Mononuclear cell (primary cell): ENCODE results near the gene ASB10. TPM values are rescaled to one million over a fixed set of nuclear protein-coding genes. Genes with fewer than 3 reads are reported as not detected.

Source experiments
- H3K27me3 ChIP-seq: 2 replicates; pipeline ENCODE4 v1.6.0; 2011; ENCODE audit warnings: low read length, control low read depth; ENCODE audit not compliant: insufficient read depth
- H3K4me1 ChIP-seq: 2 replicates; pipeline ENCODE4 v1.5.1; 2011; ENCODE audit warnings: mild to moderate bottlenecking, low read length, control low read depth; ENCODE audit not compliant: insufficient read depth
- H3K4me3 ChIP-seq: 2 replicates; pipeline ENCODE4 v1.5.1; 2011; ENCODE audit warnings: mild to moderate bottlenecking, low read length, moderate library complexity
- H3K9me3 ChIP-seq: 2 replicates; pipeline ENCODE4 v1.5.1; 2011; ENCODE audit warnings: low read depth, mild to moderate bottlenecking, control low read depth, low read length
- total RNA-seq: library from RNA; depleted of rRNA; stranded (reverse); fragments of >200 nt; gene quantifications from one replicate; pipeline ENCODE4 v1.2.3, GENCODE V29; 2012

The ASB10 gene
- total RNA-seq, 1 donor = not detected

- H3K9me3 ChIP-seq = no peaks in the 10 kb centered on the region
- H3K4me1 ChIP-seq = peaks cover 21% of the 10 kb centered on the region
- H3K4me3 ChIP-seq = no peak overlapping the region
- H3K27me3 ChIP-seq = no peaks in the 10 kb centered on the region
These were observed 36.7 kb upstream of the ASB10 start for GRCh38 chr7:151223728-151224127.

GRCh38 chr7:151218170-151218569 is 31.1 kb upstream of the ASB10 start:
- Histone ChIP-seq H3K4me1 (no peaks in the 10 kb centered on the region), H3K27me3 (no peaks in the 10 kb centered on the region), H3K4me3 (no peak overlapping the region), H3K9me3 (no peaks in the 10 kb centered on the region)

- Histone ChIP-seq H3K27me3 (no peaks in the 10 kb centered on the region), H3K9me3 (no peaks in the 10 kb centered on the region), H3K4me1 (no peaks in the 10 kb centered on the region), H3K4me3 (no peak overlapping the region)
These were observed 28.3 kb upstream of the ASB10 start for GRCh38 chr7:151215396-151215795.

- Histone ChIP-seq H3K9me3 (no peaks in the 10 kb centered on the region), H3K4me1 (no peaks in the 10 kb centered on the region), H3K27me3 (no peaks in the 10 kb centered on the region), H3K4me3 (no peak overlapping the region)
These were observed 26.8 kb upstream of the ASB10 start for GRCh38 chr7:151213826-151214225.

DNA sequence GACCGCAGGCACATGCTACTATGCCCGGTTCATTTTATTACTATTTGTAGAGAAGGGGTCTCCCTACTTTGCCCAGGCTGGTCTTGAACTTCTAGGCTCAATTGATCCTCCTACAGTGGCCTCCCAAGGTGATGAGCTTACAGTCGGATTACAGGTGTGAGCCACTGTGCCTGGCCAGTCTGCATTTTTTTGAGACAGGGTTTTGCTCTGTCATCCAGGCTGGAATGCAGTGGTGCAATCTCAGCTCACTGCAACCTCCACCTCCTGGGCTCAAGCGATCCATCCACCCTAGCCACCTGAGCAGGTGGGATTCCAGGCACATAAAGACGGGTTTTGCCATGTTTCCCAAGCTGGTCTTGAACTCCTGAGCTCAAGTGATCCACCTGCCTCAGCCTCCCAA is 25.6 kb upstream of the ASB10 start:
- Histone ChIP-seq H3K4me1 (peaks cover 5% of the 10 kb centered on the region), H3K4me3 (no peak overlapping the region), H3K9me3 (no peaks in the 10 kb centered on the region), H3K27me3 (no peaks in the 10 kb centered on the region)

DNA sequence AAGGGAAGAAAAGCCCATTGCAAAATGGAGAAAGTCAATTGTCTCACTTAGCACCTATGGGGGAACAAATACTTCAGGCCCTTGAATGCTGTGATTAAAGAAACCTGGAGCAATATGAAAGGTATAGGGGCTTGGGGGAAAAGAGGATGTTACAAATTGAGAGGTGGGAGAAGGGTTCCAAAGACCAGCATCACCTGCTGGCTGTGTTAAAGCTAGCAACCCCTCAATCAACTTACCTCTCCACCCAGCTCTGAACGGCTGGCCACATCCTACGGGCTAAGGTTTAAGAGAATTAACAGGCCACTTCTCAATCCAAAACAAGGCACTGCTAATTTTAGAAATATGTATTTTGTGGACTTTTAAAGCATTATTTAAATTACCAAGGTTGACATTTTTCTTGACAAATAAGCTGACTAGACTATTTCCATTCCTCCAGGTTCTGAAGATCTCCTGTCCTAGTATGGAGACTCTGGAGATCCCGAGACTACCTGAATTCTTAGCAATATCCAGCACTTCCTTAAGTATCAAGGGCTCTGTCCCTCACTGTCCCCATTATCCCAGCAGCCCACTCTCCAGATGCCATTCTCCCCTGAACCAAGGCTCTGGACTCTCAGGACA is 24.2 kb upstream of the ASB10 start:
- Histone ChIP-seq H3K4me1 (peaks cover 16% of the 10 kb centered on the region), H3K4me3 (no peak overlapping the region)

GRCh38 chr7:151210087-151210854 is 23.2 kb upstream of the ASB10 start, which contains the start of gene H2BK1:
Gene H2BK1 (minus strand): TSS chr7:151210488. CDS start chr7:151210318, 170 bp downstream.
- Histone ChIP-seq H3K9me3 (no peaks in the 10 kb centered on the region), H3K4me3 (no peak within 1 kb of the TSS), H3K4me1 (peaks cover 16% of the 10 kb centered on the region), H3K27me3 (no peaks in the 10 kb centered on the region)

More for the DNA sequence above, 24.2 kb upstream of the ASB10 start:
- no peaks in the 10 kb centered on the region for H3K27me3 ChIP-seq
- no peaks in the 10 kb centered on the region for H3K9me3 ChIP-seq

GRCh38 chr7:151209588-151209987 is 22.5 kb upstream of the ASB10 start:
- peaks cover 16% of the 10 kb centered on the region for H3K4me1 ChIP-seq

GRCh38 chr7:151208253-151208862 is 21.3 kb upstream of the ASB10 start:
- Histone ChIP-seq H3K4me1 (peaks cover 16% of the 10 kb centered on the region), H3K4me3 (no peak overlapping the region), H3K9me3 (no peaks in the 10 kb centered on the region), H3K27me3 (no peaks in the 10 kb centered on the region)

More at GRCh38 chr7:151209588-151209987, 22.5 kb upstream of the ASB10 start:
- no peaks in the 10 kb centered on the region for H3K9me3 ChIP-seq
- no peak overlapping the region for H3K4me3 ChIP-seq
- no peaks in the 10 kb centered on the region for H3K27me3 ChIP-seq

DNA sequence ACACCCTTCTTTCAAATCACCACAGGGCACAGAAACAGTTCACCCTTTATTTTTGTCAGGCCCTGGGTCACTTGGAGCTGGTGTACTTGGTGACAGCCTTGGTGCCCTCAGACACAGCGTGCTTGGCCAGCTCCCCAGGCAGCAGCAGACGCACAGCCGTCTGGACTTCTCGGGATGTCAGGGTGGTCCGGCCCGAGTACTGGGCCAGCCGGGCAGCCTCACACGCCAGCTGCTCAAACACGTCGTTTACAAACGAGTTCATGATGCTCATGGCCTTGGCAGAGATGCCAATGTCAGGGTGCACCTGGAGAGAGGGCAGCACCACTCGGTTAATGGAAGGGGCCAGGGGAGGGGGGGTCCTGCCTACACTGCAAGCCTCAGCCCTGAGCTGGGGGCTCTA is 20.8 kb upstream of the ASB10 start:
- Histone ChIP-seq H3K27me3 (no peaks in the 10 kb centered on the region), H3K9me3 (no peaks in the 10 kb centered on the region), H3K4me1 (peaks cover 16% of the 10 kb centered on the region), H3K4me3 (no peak overlapping the region)

DNA sequence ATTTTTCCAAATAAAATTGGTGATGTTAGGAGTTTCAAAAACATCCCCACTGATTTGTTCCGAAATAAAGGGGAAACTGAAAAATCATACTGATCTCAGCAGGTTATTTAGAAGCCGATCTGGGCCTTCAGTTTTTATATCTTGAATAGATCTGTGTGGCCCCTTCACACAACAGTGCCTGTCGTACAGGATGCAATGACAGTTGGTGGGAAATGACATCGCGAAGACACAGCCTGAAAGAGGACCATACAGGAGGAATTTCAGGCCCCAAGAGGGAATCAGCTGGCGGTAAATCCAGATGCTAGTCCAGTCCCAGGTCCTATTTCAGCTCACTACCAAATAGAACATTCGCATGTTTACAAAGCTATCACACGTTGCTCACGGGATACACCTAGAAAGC is 20.3 kb upstream of the ASB10 start:
- Histone ChIP-seq H3K27me3 (no peaks in the 10 kb centered on the region), H3K4me3 (no peak overlapping the region), H3K9me3 (no peaks in the 10 kb centered on the region), H3K4me1 (peaks cover 16% of the 10 kb centered on the region)

DNA sequence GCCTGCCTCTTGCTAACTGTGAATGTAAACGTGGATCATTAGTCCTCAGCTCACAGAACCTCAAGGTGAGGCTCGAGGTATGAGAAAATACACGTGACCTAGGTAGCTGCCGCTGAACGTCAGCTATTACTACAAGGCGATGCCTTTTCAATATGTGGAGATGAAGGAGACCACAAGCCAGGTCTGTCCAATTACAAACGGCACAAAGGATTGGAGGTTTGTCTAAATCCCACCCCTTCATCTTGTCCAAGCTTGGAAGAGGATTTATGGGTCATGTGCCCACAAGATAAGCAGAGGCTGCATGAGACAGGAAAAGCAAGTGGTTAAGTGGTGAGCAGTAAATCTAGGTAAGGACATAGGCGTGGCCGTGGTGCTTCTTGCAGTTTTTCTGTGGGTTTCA is 19.9 kb upstream of the ASB10 start:
- Histone ChIP-seq H3K27me3 (no peaks in the 10 kb centered on the region), H3K9me3 (no peaks in the 10 kb centered on the region), H3K4me1 (peaks cover 16% of the 10 kb centered on the region), H3K4me3 (no peak overlapping the region)

- Histone ChIP-seq H3K9me3 (no peaks in the 10 kb centered on the region), H3K27me3 (no peaks in the 10 kb centered on the region), H3K4me1 (peaks cover 16% of the 10 kb centered on the region), H3K4me3 (no peak overlapping the region)
These were observed 18.7 kb upstream of the ASB10 start for GRCh38 chr7:151205730-151206129.

- Histone ChIP-seq H3K27me3 (no peaks in the 10 kb centered on the region), H3K4me3 (no peak overlapping the region), H3K4me1 (peaks cover 16% of the 10 kb centered on the region), H3K9me3 (no peaks in the 10 kb centered on the region)
These were observed 17.5 kb upstream of the ASB10 start for GRCh38 chr7:151204383-151205032.

DNA sequence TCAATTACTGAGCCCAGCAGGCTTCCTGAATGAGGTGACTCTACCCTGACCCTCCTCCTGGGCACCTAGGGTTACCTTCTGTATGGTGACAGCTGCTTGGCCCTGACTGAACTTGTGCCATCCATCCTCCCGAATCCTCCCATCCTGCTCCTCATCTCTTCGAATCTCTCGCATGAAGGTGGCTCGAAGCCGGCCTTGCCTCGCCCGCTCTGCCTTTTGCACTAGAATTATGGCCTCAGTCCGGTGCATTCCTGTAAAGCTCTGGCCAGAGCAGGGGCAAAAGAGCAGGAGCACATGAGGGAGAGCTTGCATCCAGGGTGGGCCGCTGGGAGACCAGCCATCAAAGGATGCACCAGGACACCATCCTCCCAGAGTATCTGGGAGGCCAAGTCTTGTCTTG is 15.8 kb upstream of the ASB10 start:
- Histone ChIP-seq H3K4me3 (no peak overlapping the region), H3K27me3 (no peaks in the 10 kb centered on the region), H3K9me3 (no peaks in the 10 kb centered on the region), H3K4me1 (peaks cover 13% of the 10 kb centered on the region)
